Activated CD8-positive, alpha-beta T cell treated with anti-CD3 and anti-CD28 coated beads for 36 hours (primary cell): ENCODE data around the gene MFAP4. TPM values are rescaled to one million over a fixed set of nuclear protein-coding genes. Genes with fewer than 3 reads are reported as not detected.

Source experiments
- ATAC-seq: fragments of 200-7000 bp; cut with Tn5 transposase; one replicate; pipeline ENCODE4 v1.10.0; 2021; ENCODE audit warnings: mild to moderate bottlenecking, moderate library complexity
- CTCF ChIA-PET: fragments of 350-600 bp; sonication (Branson Sonifier 250); formaldehyde crosslinking; loops from one replicate; lab custom pipeline; 2021; ENCODE audit warnings: antibody characterized with exemption; lab: Charles Lee
- POLR2A ChIA-PET: fragments of 350-600 bp; sonication (Branson Sonifier 250); formaldehyde crosslinking; loops from one replicate; lab custom pipeline; 2021; ENCODE audit warnings: antibody characterized with exemption; lab: Charles Lee
- DNase-seq: peaks from one replicate; pipeline ENCODE4 v3.0.0-alpha.2; 2020
- H3K27ac Mint-ChIP-seq: one replicate; pipeline ENCODE4 v1.8.0; 2021; ENCODE audit warnings: mild to moderate bottlenecking, mixed read lengths
- H3K27me3 Mint-ChIP-seq: one replicate; pipeline ENCODE4 v1.8.0; 2021; ENCODE audit warnings: mixed read lengths
- H3K36me3 Mint-ChIP-seq: one replicate; pipeline ENCODE4 v1.8.0; 2021; ENCODE audit warnings: low read depth, mixed read lengths
- H3K4me1 Mint-ChIP-seq: one replicate; pipeline ENCODE4 v1.8.0; 2021; ENCODE audit warnings: low read depth, mixed read lengths
- H3K4me3 Mint-ChIP-seq: one replicate; pipeline ENCODE4 v1.8.0; 2021; ENCODE audit warnings: mild to moderate bottlenecking, moderate library complexity, mixed read lengths
- H3K9me3 Mint-ChIP-seq: one replicate; pipeline ENCODE4 v1.8.0; 2021; ENCODE audit warnings: mixed read lengths
- CTCF ChIP-seq: fragments of 200-600 bp; IDR thresholded peaks from one replicate; pipeline ENCODE4 v1.8.0; 2022; ENCODE audit warnings: antibody characterized with exemption, mild to moderate bottlenecking
- intact Hi-C: fragments of 100-400 bp; cut with micrococcal nuclease; formaldehyde crosslinking; loops from one replicate; pipeline ENCODE4 v1.10.0; 2022
- total RNA-seq, 2 experiments: library from RNA; stranded (reverse); gene quantifications; one replicate each; pipeline ENCODE4 v1.2.3, GENCODE V29; 2021

Gene MFAP4
- total RNA-seq, 2 experiments from 2014 or later = 0.47 to 0.70 TPM

DNA sequence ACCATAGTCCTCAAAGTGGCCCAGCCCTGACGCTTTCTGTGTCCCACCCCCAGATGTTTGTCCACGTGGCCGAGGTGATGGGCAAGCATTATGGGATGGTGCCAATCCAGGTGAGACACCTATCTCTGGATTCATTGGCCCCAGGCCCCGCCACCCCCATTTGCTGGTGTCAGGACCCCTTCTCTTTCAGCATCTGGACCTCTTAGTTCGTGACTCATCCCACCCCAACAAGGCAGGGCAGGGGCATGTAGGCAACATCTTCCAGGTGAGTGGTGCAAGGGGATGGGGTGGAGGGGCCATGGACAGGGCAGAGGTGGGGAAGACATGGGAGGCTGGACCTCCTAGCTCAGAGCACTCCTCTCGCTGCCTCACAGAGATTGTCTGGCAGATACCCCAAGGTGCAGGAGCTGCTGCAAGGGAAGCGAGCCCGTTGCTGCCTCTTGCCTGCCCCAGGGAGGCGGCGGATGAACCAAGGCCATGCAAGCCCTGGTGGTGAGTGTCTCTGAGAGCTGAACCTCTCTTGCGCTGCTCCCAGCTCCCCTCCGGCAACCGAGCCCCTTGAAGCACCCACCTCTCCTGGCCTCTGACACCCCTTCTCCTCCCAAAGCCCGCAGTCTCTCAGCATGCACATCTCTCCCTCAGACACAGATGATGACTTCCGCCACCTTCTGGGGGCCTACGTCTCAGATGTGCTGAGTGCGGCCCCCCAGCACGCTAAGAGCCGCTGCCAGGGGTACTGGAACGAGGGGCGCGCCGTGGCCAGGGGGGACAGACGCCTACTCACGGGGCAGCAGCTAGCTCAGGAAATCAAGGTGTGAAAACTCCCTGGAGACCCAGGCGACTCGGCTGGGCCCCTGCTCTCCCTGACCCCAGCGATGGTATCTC lies 27.6 kb upstream of the MFAP4 start:
- Mint-ChIP-seq H3K27ac (no peak overlapping the region), H3K36me3 (no peaks in the 10 kb centered on the region), H3K4me1 (peaks cover 2% of the 10 kb centered on the region), H3K4me3 (no peak overlapping the region), H3K9me3 (no peaks in the 10 kb centered on the region), H3K27me3 (no peaks in the 10 kb centered on the region)
- ChIA-PET POLR2A (no interaction called here), CTCF (interaction anchor here (2.9 kb wide), 1 partner anchor 33 kb away, joined by 7 read pairs; no protein-coding TSS in a partner anchor)
- no peak for TF ChIP-seq CTCF
- no peak for DNase-seq
- no peak for ATAC-seq
- intact Hi-C loops = no loop called here

DNA sequence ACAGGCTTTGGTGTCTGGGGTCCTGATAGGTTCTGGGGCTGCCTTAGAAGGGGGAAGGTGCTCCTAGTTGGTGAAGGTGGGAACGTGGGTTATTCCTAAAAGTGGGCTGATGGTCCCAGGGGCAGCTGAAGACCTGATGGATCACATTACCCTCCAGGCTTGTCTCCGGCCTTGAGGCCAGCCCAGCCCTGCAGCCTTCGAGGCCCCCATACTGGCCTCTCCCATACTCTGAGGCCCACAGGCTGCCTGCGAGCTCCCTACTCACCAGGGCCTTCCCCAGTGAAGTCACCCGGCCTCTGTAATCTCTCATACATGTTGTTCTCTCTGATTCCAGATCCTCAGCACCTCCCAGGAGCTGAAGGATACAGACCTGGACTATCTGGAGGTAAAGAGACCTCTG lies 26.8 kb upstream of the MFAP4 start:
- CTCF ChIA-PET = interaction anchor here (2.9 kb wide), 1 partner anchor 33 kb away, joined by 7 read pairs; no protein-coding TSS in a partner anchor
- POLR2A ChIA-PET = no interaction called here
- Mint-ChIP-seq H3K9me3 (no peaks in the 10 kb centered on the region), H3K27ac (no peak overlapping the region), H3K27me3 (no peaks in the 10 kb centered on the region), H3K36me3 (no peaks in the 10 kb centered on the region), H3K4me1 (peaks cover under 1% of the 10 kb centered on the region), H3K4me3 (no peak overlapping the region)
- TF ChIP-seq CTCF = no peak
- DNase-seq (no peak), ATAC-seq (no peak)
- intact Hi-C loops = no loop called here

- CTCF ChIA-PET = interaction anchor here (2.9 kb wide), 1 partner anchor 34 kb away, joined by 7 read pairs; no protein-coding TSS in a partner anchor
- POLR2A ChIA-PET = interaction anchor here (1.0 kb wide), 1 partner anchor 16 kb away, joined by 4 read pairs; no protein-coding TSS in a partner anchor
- intact Hi-C loops = no loop called here
- H3K36me3 Mint-ChIP-seq = no peaks in the 10 kb centered on the region
- H3K4me3 Mint-ChIP-seq = no peak overlapping the region
- no peaks in the 10 kb centered on the region for H3K9me3 Mint-ChIP-seq
- no peaks in the 10 kb centered on the region for H3K4me1 Mint-ChIP-seq
- ATAC-seq = no peak
- H3K27ac Mint-ChIP-seq = no peak overlapping the region
- H3K27me3 Mint-ChIP-seq = no peaks in the 10 kb centered on the region
- DNase-seq = no peak
- TF ChIP-seq CTCF = no peak
Measured at GRCh38 chr17:19412984-19413383, 26.0 kb upstream of the MFAP4 start.

DNA sequence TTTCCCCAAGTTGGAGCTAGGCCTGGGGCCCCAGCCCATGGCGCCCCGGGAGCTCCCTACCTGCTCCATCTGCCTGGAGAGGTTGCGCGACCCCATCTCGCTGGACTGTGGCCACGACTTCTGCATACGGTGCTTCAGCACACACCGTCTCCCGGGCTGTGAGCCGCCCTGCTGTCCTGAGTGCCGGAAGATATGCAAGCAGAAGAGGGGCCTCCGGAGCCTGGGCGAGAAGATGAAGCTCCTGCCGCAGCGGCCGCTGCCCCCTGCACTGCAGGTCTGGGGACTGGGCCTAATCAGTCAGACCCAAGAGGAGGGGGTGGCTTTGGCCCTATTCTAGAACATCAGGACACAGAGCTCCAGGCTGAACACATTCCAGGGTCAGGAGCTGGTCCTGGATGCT lies 25.5 kb upstream of the MFAP4 start:
- DNase-seq (no peak), ATAC-seq (no peak)
- POLR2A ChIA-PET = interaction anchor here (1.0 kb wide), 1 partner anchor 17 kb away, joined by 4 read pairs; no protein-coding TSS in a partner anchor
- H3K27me3 Mint-ChIP-seq = no peaks in the 10 kb centered on the region
- H3K9me3 Mint-ChIP-seq = no peaks in the 10 kb centered on the region
- CTCF ChIA-PET = no interaction called here
- H3K4me1 Mint-ChIP-seq = no peaks in the 10 kb centered on the region
- intact Hi-C loops = no loop called here
- no peak overlapping the region for H3K4me3 Mint-ChIP-seq
- no peak overlapping the region for H3K27ac Mint-ChIP-seq
- TF ChIP-seq CTCF = no peak
- H3K36me3 Mint-ChIP-seq = no peaks in the 10 kb centered on the region

GRCh38 chr17:19411631-19412030 lies 24.6 kb upstream of the MFAP4 start:
- ATAC-seq = no peak
- no peaks in the 10 kb centered on the region for H3K9me3 Mint-ChIP-seq
- POLR2A ChIA-PET = no interaction called here
- intact Hi-C loops = no loop called here
- CTCF ChIA-PET = no interaction called here
- H3K4me3 Mint-ChIP-seq = no peak overlapping the region
- TF ChIP-seq CTCF = no peak
- no peak overlapping the region for H3K27ac Mint-ChIP-seq
- no peaks in the 10 kb centered on the region for H3K36me3 Mint-ChIP-seq
- H3K4me1 Mint-ChIP-seq = no peaks in the 10 kb centered on the region
- no peak for DNase-seq
- no peaks in the 10 kb centered on the region for H3K27me3 Mint-ChIP-seq
